Measurements from ENCODE around the gene NFATC3.

DNA sequence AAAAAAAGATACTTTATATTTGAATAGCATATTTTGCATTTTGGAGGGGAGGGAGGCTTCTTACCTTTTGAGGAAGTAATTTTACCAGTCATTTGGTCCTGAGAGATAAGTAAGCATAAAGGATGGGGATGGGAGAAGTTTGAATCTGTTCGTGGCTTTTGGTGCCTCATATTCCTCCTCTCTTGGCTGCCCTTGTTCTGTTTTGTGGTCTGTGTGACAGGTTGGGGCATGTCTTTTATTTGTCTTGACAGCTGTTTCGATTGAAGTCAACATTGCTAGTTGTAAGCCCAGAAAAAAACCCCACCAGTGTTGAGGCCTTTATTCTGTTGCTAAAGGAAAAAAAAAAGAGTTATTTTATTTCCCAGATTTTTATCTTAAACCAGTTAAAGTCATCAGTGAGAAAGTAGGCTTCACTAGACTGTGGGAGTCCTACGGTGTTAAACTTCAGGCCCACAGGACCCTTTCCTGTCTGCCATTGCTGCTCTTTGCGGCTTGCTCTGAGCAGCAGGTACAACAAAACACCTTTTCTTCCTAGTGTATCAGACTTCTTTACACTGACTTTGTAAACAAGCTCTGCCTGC is 190.5 kb downstream of the NFATC3 start:
- no peak for TF ChIP-seq EZH2phosphoT487 (IDR thresholded peaks at IDR 0.05; ENCODE audit: low read depth, severe bottlenecking, unreplicated experiment)
- no peak for TF ChIP-seq EZH2 (IDR thresholded peaks at IDR 0.05; ENCODE audit: borderline replicate concordance)
- TF ChIP-seq, protein P1, sequence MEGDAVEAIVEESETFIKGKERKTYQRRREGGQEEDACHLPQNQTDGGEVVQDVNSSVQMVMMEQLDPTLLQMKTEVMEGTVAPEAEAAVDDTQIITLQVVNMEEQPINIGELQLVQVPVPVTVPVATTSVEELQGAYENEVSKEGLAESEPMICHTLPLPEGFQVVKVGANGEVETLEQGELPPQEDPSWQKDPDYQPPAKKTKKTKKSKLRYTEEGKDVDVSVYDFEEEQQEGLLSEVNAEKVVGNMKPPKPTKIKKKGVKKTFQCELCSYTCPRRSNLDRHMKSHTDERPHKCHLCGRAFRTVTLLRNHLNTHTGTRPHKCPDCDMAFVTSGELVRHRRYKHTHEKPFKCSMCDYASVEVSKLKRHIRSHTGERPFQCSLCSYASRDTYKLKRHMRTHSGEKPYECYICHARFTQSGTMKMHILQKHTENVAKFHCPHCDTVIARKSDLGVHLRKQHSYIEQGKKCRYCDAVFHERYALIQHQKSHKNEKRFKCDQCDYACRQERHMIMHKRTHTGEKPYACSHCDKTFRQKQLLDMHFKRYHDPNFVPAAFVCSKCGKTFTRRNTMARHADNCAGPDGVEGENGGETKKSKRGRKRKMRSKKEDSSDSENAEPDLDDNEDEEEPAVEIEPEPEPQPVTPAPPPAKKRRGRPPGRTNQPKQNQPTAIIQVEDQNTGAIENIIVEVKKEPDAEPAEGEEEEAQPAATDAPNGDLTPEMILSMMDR (IDR thresholded peaks at IDR 0.05; ENCODE audit: poor library complexity): no peak
